Caco-2 (cell line): ENCODE measurements around the gene SCN2B. TPM values are rescaled to one million over a fixed set of nuclear protein-coding genes. Genes with fewer than 3 reads are reported as not detected.

Experiments used
- BruUV-seq: library from RNA; stranded (reverse); fragments of 400-500 nt; replicated peaks from 2 replicates; lab custom pipeline; 2021; lab: Mats Ljungman, UMichigan
- CTCF ChIA-PET: fragments of 300-600 bp; sonication (Branson Sonifier 250); formaldehyde crosslinking; loops from one replicate; lab custom pipeline; 2022; ENCODE audit warnings: antibody characterized with exemption; lab: Charles Lee
- POLR2A ChIA-PET: fragments of 300-600 bp; sonication (Branson Sonifier 250); formaldehyde crosslinking; loops from one replicate; lab custom pipeline; 2022; ENCODE audit warnings: antibody characterized with exemption; lab: Charles Lee
- DNase-seq, 2 experiments: peaks; one replicate each; pipeline versions ENCODE4 v3.0.0 to v3.0.0-alpha.2; 2020 to 2022
- H3K27me3 ChIP-seq: replicated peaks from 2 replicates; pipeline ENCODE4 v1.6.0; 2011; ENCODE audit warnings: low read length; ENCODE audit not compliant: control insufficient read depth, insufficient read depth
- H3K36me3 ChIP-seq: 2 replicates; pipeline ENCODE4 v1.5.1; 2011; ENCODE audit warnings: low read length; ENCODE audit not compliant: control insufficient read depth, insufficient read depth
- H3K4me1 ChIP-seq: fragments of 250-450 bp; sonication (Bioruptor Pico); 2 replicates; pipeline ENCODE4 v1.5.1; 2020; ENCODE audit warnings: mild to moderate bottlenecking
- H3K4me3 ChIP-seq: 2 replicates; pipeline ENCODE4 v1.5.1; 2011; ENCODE audit warnings: low read depth, mild to moderate bottlenecking, control low read depth, low read length
- H3K9me3 ChIP-seq: fragments of 250-450 bp; sonication (Bioruptor Pico); 2 replicates; pipeline ENCODE4 v1.5.1; 2020; ENCODE audit warnings: mild to moderate bottlenecking, moderate library complexity
- H3K27ac Mint-ChIP-seq: one replicate; pipeline ENCODE4 v1.8.0; 2022; ENCODE audit warnings: mixed read lengths; ENCODE audit not compliant: unreplicated experiment
- H3K27me3 Mint-ChIP-seq: one replicate; pipeline ENCODE4 v1.8.0; 2022; ENCODE audit warnings: mixed read lengths; ENCODE audit not compliant: insufficient read depth, unreplicated experiment
- H3K36me3 Mint-ChIP-seq: one replicate; pipeline ENCODE4 v1.8.0; 2022; ENCODE audit warnings: mild to moderate bottlenecking, mixed read lengths; ENCODE audit not compliant: insufficient read depth, unreplicated experiment
- H3K4me1 Mint-ChIP-seq: one replicate; pipeline ENCODE4 v1.8.0; 2022; ENCODE audit warnings: low read depth, mixed read lengths; ENCODE audit not compliant: unreplicated experiment
- H3K4me3 Mint-ChIP-seq: one replicate; pipeline ENCODE4 v1.8.0; 2022; ENCODE audit warnings: mild to moderate bottlenecking, moderate library complexity, mixed read lengths; ENCODE audit not compliant: unreplicated experiment
- H3K9me3 Mint-ChIP-seq: one replicate; pipeline ENCODE4 v1.8.0; 2022; ENCODE audit warnings: mixed read lengths; ENCODE audit not compliant: unreplicated experiment
- CTCF ChIP-seq, 2 experiments: fragments of 200-600 bp in 1 of 2; IDR thresholded peaks; 1 replicate in 1 of 2; 2 replicates in 1 of 2; pipeline versions ENCODE4 v1.5.1 to v1.8.0; 2011 to 2022; ENCODE audit warnings: antibody characterized with exemption in 1 of 2, control low read depth in 1 of 2, inconsistent platforms in 1 of 2, low read depth in 1 of 2, low read length in 1 of 2, mild to moderate bottlenecking in 1 of 2, moderate library complexity in 1 of 2; ENCODE audit not compliant: insufficient read depth in 1 of 2, severe bottlenecking in 1 of 2, unreplicated experiment in 1 of 2
- intact Hi-C: fragments of 100-400 bp; cut with micrococcal nuclease; formaldehyde crosslinking; loops from one replicate; pipeline ENCODE4 v1.10.0; 2022; ENCODE audit not compliant: unreplicated experiment
- total RNA-seq: library from RNA; stranded (reverse); gene quantifications from 2 replicates; pipeline ENCODE4 v1.2.3, GENCODE V29; 2022

Gene SCN2B
- total RNA-seq, 1 experiment from 2014 or later: not detected

GRCh38 chr11:118154641-118155040 lies 21.8 kb downstream of the SCN2B start:
- no peak for DNase-seq
- Mint-ChIP-seq H3K4me3 (no peak overlapping the region), H3K27me3 (peaks cover 38% of the 10 kb centered on the region), H3K27ac (no peak overlapping the region), H3K36me3 (no peaks in the 10 kb centered on the region), H3K9me3 (no peaks in the 10 kb centered on the region), H3K4me1 (no peaks in the 10 kb centered on the region)
- 0 out of 2 replicates have a peak, but pooled peaks cover 10% of the 10 kb centered on the region for H3K4me1 ChIP-seq
- no peaks in the 10 kb centered on the region for H3K9me3 ChIP-seq
- POLR2A ChIA-PET: no interaction called here
- intact Hi-C loops: no loop called here
- CTCF ChIA-PET: interaction anchor here (0.7 to 3.3 kb wide), 2 partner anchors 11 to 16 kb away, joined by 3 to 37 read pairs; no protein-coding TSS in a partner anchor
- BruUV-seq: no TSS peak
- no peak overlapping the region for H3K4me3 ChIP-seq
- TF ChIP-seq CTCF (IDR thresholded peaks at IDR 0.05; ENCODE audit: insufficient read depth in 1 of 2, low read depth in 1 of 2, low read length in 1 of 2, severe bottlenecking in 1 of 2, unreplicated experiment in 1 of 2): no peak
- no peaks in the 10 kb centered on the region for H3K36me3 ChIP-seq
- H3K27me3 ChIP-seq: peaks cover 5% of the 10 kb centered on the region

DNA sequence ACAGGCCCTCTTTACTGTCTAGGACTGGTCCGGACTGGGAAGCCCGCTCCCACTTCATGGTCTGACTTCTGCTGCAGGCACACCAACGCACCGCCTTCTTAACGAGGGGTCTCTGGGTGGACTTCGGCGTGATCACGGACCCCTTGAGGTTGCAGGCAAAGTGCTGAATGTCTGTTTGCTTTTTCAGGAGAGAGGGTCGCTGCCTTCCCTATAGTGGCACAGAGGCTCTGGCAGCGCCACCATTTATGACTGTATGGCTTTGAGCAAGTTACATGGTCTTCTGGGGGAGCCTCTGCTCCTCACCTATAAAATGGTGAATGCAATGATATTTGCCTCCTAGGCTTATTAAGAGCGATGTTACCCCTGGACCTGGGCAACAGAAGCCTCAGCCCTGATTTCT lies 22.5 kb downstream of the SCN2B start:
- no peak for DNase-seq
- peak overlapping the region; percentile 66 for H3K4me3 Mint-ChIP-seq
- intact Hi-C loops: no loop called here
- no peaks in the 10 kb centered on the region for H3K4me1 Mint-ChIP-seq
- 0 out of 2 replicates have a peak, but pooled peaks cover 10% of the 10 kb centered on the region for H3K4me1 ChIP-seq
- H3K4me3 ChIP-seq: no peak overlapping the region
- peaks cover 5% of the 10 kb centered on the region for H3K27me3 ChIP-seq
- H3K9me3 Mint-ChIP-seq: no peaks in the 10 kb centered on the region
- no peak for TF ChIP-seq CTCF (IDR thresholded peaks at IDR 0.05; ENCODE audit: insufficient read depth in 1 of 2, low read depth in 1 of 2, low read length in 1 of 2, severe bottlenecking in 1 of 2, unreplicated experiment in 1 of 2)
- ChIA-PET CTCF (interaction anchor here (1.3 kb wide), 1 partner anchor 18 kb away, joined by 4 read pairs; no protein-coding TSS in a partner anchor), POLR2A (no interaction called here)
- H3K36me3 Mint-ChIP-seq: no peaks in the 10 kb centered on the region
- no peak overlapping the region for H3K27ac Mint-ChIP-seq
- H3K9me3 ChIP-seq: no peaks in the 10 kb centered on the region
- no TSS peak for BruUV-seq
- H3K36me3 ChIP-seq: no peaks in the 10 kb centered on the region
- peaks cover 34% of the 10 kb centered on the region for H3K27me3 Mint-ChIP-seq

DNA sequence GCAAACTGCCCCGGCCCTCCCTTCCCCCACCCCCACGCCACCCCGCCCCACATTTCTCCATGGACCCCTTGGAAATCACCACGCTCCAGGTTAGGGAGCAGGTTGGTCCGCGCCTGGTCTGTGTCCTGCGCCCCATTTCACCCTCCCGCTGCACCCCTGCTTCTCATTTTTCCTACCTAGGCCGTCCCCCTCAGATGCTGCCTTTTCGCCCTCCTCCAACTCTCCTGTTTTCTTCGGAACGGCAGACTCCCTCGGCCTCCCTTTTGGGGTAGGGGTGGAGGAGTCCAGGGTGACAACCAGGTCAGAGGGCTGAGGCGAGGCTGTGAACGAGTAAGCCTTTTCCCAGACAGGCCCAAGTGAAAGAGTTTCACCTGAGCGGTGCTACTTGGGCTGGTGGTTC lies 22.9 kb downstream of the SCN2B start:
- peak overlapping the region; percentile 66 for H3K4me3 Mint-ChIP-seq

More for the DNA sequence above, 22.9 kb downstream of the SCN2B start:
- no peaks in the 10 kb centered on the region for H3K9me3 Mint-ChIP-seq
- H3K36me3 ChIP-seq: no peaks in the 10 kb centered on the region
- no peak for DNase-seq
- TF ChIP-seq CTCF (IDR thresholded peaks at IDR 0.05; ENCODE audit: insufficient read depth in 1 of 2, low read depth in 1 of 2, low read length in 1 of 2, severe bottlenecking in 1 of 2, unreplicated experiment in 1 of 2): no peak
- H3K27me3 Mint-ChIP-seq: peaks cover 34% of the 10 kb centered on the region
- H3K27me3 ChIP-seq: peaks cover 5% of the 10 kb centered on the region
- CTCF ChIA-PET: interaction anchor here (1.3 kb wide), 1 partner anchor 18 kb away, joined by 4 read pairs; no protein-coding TSS in a partner anchor
- 0 out of 2 replicates have a peak, but pooled peaks cover 10% of the 10 kb centered on the region for H3K4me1 ChIP-seq
- no peak overlapping the region for H3K27ac Mint-ChIP-seq
- H3K36me3 Mint-ChIP-seq: no peaks in the 10 kb centered on the region
- H3K4me3 ChIP-seq: peak overlapping the region; percentile 37; the same call in 1 of the 2 replicates
- POLR2A ChIA-PET: interaction anchor here (0.6 kb wide), 1 partner anchor 61 kb away, joined by 11 read pairs; no protein-coding TSS in a partner anchor
- BruUV-seq: no TSS peak
- H3K9me3 ChIP-seq: no peaks in the 10 kb centered on the region
- no peaks in the 10 kb centered on the region for H3K4me1 Mint-ChIP-seq
- intact Hi-C loops: no loop called here
